ENCODE measurements around the gene ADAR.
A peak's percentile ranks its signal among the peaks of the same experiment; 100 is the strongest.

Gene ADAR

DNA sequence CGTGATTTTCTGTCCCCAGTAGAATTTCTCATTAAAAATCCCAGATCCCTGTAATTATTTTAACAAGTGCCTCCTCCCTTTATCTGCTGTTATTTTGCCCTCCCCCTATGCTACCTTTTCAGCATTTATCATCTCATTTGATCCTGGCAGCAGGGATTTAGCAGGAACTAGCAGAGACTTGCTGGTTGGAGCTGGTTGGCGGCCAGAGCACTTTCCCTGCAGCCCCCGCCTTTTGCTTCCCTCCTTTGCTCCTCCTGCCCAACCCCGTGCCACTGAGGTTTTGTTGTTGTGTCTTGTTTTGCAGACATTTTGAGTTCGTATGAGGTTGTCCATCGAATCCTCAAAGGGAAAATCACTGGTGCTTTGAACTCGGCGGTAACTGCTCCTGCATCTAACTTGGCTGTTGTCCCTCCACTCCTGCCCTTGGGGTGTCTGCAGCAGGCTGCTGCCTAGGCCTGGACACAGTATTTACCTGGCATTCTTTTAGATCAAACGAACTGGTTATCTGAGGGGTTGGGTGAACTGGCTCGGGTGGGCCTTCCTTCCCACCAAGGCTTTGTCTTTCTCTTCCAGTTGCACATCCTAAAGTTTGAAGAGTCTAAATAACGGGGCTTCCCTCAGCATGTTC lies 60.8 kb downstream of the ADAR start:
- no peak overlapping the region for H3K4me3 ChIP-seq (ENCODE audit: control insufficient read depth, low read depth, low read length)
- no peak for DNase-seq (ENCODE audit: low read depth)
- TF ChIP-seq, protein P1, sequence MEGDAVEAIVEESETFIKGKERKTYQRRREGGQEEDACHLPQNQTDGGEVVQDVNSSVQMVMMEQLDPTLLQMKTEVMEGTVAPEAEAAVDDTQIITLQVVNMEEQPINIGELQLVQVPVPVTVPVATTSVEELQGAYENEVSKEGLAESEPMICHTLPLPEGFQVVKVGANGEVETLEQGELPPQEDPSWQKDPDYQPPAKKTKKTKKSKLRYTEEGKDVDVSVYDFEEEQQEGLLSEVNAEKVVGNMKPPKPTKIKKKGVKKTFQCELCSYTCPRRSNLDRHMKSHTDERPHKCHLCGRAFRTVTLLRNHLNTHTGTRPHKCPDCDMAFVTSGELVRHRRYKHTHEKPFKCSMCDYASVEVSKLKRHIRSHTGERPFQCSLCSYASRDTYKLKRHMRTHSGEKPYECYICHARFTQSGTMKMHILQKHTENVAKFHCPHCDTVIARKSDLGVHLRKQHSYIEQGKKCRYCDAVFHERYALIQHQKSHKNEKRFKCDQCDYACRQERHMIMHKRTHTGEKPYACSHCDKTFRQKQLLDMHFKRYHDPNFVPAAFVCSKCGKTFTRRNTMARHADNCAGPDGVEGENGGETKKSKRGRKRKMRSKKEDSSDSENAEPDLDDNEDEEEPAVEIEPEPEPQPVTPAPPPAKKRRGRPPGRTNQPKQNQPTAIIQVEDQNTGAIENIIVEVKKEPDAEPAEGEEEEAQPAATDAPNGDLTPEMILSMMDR (IDR thresholded peaks at IDR 0.05; ENCODE audit: control insufficient read depth, insufficient read depth, low read depth, low read length, missing control alignments): no peak

DNA sequence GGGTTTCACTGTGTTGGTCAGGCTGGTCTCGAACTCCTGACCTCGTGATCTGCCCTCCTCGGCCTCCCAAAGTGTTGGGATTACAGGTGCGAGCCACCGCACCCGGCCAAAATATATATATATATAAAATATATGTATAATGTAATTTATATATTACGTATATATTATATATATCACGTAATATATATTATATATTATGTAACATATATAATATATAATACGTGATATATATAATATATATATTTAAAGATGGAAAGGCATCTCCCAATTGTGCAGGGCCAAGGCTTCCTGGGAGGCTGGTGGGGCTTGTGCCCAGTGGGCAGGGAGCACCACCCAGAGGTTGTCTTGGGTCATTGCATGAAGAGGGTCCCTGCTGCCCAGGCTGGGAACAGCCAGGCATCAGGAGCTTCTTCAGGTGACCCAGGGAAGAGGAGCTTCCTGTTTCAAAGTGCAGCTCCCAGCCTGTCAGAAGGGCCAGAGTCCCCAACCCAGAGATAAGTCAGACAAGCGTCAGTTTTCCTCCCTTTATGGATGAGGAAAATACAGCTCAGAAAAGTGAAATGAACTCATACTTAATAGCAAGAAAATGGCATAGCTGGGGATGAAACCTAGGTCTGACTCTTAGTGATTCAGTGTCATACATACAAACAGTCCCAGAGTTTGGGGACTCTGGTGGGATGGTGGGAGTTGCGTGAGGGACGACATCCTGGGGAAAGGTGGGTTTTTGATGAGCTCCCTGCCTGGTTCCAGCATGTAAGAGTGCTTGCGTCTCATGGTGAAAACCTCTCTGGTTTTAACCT lies 61.5 kb downstream of the ADAR start:
- TF ChIP-seq, protein P1 (IDR thresholded peaks at IDR 0.05; ENCODE audit: control insufficient read depth, insufficient read depth, low read depth, low read length, missing control alignments): peak; percentile 79
- DNase-seq (ENCODE audit: low read depth): no peak
- no peak overlapping the region for H3K4me3 ChIP-seq (ENCODE audit: control insufficient read depth, low read depth, low read length)

DNA sequence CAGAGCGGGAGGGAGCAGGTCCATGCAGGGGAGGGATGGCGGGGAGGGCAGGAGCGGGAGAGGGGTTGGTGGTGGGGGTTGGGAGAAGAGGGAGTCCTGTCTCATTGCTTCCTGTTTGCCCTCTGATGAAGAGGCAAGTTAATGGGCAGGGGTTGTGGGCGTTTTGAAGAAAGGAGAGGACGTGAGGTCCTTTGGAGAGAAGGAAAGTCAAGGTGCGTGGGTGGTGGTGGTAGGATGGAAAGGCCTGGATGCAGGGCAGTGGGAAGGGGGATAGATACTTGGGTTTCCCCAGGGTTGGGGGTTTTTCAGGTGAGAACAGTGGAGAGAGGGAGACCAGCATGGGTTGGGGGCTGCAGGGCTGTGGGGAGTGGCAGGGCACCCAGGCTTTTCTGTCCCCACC lies 66.8 kb downstream of the ADAR start:
- TF ChIP-seq, protein P1 (IDR thresholded peaks at IDR 0.05; ENCODE audit: control insufficient read depth, insufficient read depth, low read depth, low read length, missing control alignments): no peak
- DNase-seq (ENCODE audit: low read depth): no peak
- H3K4me3 ChIP-seq (ENCODE audit: control insufficient read depth, low read depth, low read length): no peak overlapping the region

DNA sequence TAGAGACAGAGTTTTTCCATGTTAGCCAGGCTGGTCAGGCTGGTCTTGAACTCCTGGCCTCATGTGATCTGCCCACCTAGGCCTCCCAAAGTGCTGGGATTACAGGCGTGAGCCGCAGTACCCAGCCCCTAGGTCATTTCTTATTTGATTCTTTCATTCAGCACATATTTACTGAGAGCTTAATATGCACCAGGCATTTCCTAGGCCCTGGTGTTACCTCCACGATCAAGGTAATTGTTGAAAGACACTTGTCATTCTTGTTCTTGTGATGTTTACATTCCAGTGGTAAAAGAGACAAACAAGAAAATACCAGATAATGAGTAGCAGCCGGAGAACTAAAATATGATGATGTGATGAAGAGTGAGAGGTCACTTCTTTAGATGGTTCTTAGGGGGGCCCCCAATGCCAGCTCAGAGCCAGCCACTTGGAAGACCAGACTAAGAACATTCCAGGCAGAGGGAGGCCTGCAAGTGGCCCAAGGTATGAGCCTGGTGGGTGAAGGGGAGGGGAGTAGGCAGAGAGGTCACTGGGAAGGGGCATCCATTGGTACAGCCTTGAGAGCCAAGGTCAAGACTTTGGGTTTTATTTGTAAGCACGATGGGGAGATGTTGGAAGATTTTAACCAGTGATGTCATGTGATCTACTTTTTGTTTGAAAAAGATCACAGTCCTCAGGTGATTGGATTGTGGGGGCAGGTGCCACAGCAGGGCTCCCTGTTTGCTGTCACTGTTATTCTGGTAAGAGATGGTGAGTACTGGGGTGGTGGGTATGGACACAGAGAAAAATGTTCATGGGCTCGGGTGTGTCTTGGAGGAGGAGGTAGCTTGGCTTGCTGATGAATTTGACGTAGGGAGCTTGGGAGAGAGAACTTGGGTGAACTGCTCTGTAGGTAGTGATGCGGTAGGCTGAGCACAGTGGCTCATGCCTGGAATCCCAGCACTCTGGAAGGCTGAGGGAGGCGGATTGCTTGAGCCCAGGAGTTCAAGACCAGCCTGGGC lies 68.2 kb downstream of the ADAR start:
- TF ChIP-seq, protein P1 (IDR thresholded peaks at IDR 0.05; ENCODE audit: control insufficient read depth, insufficient read depth, low read depth, low read length, missing control alignments): no peak
- no peak for DNase-seq (ENCODE audit: low read depth)
- H3K4me3 ChIP-seq (ENCODE audit: control insufficient read depth, low read depth, low read length): no peak overlapping the region

DNA sequence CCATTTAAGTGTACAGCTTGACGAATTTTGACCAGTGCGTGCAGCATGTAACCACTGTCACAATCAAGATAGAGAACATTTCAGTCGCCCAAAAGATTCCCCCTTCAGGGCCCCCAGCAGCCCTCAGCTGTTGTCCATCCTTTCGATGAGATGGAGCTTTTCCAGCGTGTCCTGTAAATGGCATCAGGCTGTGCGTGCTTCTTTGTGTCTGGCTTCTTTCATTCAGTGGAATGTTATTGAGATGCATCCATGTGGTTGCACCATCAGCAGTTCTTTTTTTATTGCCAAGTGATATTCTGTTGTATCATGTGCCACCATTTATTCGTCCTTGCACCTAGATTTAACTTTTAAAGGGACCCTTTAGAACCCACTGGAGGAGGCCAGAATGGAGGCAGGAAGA lies 71.4 kb downstream of the ADAR start:
- no peak for DNase-seq (ENCODE audit: low read depth)
- no peak overlapping the region for H3K4me3 ChIP-seq (ENCODE audit: control insufficient read depth, low read depth, low read length)
- TF ChIP-seq, protein P1 (IDR thresholded peaks at IDR 0.05; ENCODE audit: control insufficient read depth, insufficient read depth, low read depth, low read length, missing control alignments): no peak

All from AG09309 (cell line).